GM12873 (cell line): ENCODE results near the gene LGR6.
A peak's percentile ranks its signal among the peaks of the same experiment; 100 is the strongest.

Source experiments
- TF ChIP-seq, protein P1 (sequence below): IDR thresholded peaks from 2 replicates; pipeline ENCODE4 v1.5.1; 2012; ENCODE audit warnings: low read depth, mild to moderate bottlenecking, moderate library complexity, low read length, control low read depth; ENCODE audit not compliant: insufficient read depth; ENCODE audit errors: missing control alignments

The LGR6 gene

DNA sequence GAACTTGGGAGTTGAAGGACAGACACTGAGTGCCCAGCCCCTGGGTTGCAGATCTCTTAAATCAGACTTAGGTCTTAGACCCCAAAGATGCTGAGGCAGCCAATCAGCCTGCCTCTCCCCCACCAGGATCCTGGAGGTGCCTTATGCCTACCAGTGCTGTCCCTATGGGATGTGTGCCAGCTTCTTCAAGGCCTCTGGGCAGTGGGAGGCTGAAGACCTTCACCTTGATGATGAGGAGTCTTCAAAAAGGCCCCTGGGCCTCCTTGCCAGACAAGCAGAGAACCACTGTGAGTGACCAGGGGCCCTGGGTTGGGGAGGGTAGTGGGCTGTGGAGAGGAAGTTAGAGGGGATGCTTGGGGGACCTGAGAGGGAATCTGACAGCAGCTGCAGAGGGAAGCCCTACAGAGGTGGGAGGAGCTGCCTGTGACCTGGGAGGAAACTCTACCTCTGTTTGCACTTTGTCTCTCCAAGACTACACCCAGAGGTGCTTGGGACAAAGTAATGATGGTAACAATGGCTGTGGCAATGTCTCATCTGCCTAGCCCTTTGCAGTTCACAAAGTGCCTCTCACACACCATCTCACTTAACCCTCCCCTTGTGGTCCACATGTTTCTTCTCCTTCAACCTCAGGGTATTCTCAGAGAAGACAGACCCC is 116.6 kb downstream of the LGR6 start:
- TF ChIP-seq, protein P1, sequence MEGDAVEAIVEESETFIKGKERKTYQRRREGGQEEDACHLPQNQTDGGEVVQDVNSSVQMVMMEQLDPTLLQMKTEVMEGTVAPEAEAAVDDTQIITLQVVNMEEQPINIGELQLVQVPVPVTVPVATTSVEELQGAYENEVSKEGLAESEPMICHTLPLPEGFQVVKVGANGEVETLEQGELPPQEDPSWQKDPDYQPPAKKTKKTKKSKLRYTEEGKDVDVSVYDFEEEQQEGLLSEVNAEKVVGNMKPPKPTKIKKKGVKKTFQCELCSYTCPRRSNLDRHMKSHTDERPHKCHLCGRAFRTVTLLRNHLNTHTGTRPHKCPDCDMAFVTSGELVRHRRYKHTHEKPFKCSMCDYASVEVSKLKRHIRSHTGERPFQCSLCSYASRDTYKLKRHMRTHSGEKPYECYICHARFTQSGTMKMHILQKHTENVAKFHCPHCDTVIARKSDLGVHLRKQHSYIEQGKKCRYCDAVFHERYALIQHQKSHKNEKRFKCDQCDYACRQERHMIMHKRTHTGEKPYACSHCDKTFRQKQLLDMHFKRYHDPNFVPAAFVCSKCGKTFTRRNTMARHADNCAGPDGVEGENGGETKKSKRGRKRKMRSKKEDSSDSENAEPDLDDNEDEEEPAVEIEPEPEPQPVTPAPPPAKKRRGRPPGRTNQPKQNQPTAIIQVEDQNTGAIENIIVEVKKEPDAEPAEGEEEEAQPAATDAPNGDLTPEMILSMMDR: no peak

DNA sequence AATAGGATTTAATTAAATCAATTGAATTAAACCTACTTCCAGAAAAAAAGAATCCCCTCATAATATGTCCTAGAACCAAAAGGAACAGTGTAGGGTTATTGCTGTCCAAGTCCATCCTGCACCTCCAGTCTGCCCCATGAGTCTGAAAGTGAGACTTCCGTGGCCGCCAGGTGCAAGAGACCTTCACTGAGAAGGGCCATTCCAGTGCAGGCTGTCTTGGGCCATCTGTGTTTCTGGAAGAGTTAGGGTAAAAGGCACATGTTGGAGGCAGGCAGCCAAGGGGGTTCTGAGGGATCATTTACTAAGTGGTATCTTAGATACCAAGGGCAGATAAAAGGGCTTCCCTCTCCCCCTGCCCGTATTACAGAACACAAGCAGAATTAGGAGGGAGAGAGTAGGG is 117.1 kb downstream of the LGR6 start:
- TF ChIP-seq, protein P1: no peak

DNA sequence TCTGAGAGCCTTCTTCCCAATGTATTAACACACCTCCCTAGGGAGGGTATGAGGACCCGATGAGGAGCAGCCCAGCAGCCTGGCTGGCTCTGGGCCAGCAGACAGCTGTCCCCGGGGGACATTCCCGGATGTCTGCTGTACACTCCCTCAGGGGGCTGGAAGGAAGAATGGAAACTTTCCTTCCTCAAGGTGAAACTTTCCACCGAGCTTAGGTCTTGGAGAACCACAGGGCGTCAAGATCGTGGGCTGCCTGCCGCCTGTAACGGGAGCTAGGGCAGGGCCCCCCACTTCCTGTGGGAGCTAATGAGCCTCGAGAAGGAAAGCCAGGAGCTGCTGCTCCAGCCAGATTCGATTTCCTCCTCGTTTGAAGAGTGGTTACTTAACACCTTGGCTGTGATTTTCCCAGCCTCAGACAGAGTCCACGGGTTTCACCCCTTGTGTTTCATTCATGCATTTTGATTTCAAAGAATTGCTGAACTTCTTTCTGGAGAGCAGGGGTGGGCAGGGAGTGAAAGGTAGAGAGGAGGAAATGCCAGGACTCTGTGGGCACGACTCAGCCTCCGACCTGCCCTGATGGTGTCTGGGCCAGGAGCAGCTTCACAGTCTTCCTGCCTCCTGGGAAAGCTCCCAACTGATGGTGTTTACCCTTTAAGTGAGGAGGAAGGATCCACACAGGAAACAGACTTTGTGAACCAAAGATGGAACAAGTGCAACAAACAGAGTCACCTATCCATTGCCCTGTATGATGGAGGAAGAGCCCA is 118.5 kb downstream of the LGR6 start:
- TF ChIP-seq, protein P1: no peak

DNA sequence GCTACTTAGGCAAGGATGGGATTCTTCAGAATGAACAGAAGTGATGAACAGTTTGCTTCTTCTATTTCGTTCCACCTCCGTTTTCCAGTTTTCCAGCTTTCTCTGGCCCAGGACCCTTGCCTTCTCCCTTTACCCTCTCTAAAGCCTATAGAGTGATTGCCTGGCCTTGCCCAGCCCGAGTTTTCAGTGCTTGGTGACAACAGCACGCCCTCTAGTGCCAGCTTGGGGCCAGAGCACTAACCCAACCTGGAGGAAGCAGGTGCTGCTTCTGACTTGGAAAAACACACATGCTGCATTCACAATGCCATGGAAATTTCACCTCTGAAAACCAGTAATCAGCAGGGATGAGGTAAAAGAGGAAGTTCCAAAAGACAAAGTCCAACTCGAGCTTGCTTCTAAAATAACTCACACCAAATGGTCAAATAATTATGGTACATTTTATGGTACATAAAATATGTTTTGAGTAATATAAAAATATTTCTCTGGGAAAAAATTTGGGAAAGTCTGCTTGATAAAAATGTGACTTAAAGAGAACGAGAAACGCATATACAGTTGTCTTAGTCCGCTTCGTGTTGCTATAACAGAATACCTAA is 122.1 kb downstream of the LGR6 start:
- TF ChIP-seq, protein P1: peak; percentile 98

DNA sequence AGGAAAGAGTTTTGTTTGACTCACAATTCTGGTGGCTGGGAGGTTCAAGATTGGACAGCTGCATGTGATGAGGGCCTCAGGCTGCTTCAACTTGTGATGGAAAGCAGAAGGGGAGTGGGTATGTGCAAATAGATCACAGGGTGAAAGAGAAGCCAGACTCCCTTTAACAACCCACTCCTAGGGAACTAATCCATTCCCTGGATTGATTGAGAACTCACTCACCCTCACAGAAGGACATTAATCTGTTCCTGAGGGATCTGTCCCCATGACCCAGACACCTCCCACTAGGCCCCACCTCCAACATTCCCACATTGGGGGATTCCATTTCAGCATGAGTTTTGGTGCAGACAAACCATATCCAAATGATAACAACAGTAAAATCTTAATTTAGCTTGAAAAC is 122.6 kb downstream of the LGR6 start:
- TF ChIP-seq, protein P1: no peak

DNA sequence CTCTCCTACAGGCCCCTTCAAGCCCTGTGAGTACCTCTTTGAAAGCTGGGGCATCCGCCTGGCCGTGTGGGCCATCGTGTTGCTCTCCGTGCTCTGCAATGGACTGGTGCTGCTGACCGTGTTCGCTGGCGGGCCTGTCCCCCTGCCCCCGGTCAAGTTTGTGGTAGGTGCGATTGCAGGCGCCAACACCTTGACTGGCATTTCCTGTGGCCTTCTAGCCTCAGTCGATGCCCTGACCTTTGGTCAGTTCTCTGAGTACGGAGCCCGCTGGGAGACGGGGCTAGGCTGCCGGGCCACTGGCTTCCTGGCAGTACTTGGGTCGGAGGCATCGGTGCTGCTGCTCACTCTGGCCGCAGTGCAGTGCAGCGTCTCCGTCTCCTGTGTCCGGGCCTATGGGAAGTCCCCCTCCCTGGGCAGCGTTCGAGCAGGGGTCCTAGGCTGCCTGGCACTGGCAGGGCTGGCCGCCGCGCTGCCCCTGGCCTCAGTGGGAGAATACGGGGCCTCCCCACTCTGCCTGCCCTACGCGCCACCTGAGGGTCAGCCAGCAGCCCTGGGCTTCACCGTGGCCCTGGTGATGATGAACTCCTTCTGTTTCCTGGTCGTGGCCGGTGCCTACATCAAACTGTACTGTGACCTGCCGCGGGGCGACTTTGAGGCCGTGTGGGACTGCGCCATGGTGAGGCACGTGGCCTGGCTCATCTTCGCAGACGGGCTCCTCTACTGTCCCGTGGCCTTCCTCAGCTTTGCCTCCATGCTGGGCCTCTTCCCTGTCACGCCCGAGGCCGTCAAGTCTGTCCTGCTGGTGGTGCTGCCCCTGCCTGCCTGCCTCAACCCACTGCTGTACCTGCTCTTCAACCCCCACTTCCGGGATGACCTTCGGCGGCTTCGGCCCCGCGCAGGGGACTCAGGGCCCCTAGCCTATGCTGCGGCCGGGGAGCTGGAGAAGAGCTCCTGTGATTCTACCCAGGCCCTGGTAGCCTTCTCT is 124.6 kb downstream of the LGR6 start:
- TF ChIP-seq, protein P1: no peak
